ENCODE results near the gene P3H2. TPM values are rescaled to one million over a fixed set of nuclear protein-coding genes. Genes with fewer than 3 reads are reported as not detected.
A peak's percentile ranks its signal among the peaks of the same experiment; 100 is the strongest.

The P3H2 gene
- total and polyA plus RNA-seq, 9 donors = 30.8 to 74.7 (median 56.9) TPM

GRCh38 chr3:190044142-190044541 is 76.6 kb downstream of the P3H2 start:
- Histone ChIP-seq H3K9me3 (replicated peaks; ENCODE audit: control insufficient read depth, low read depth, low read length) (no peaks in the 10 kb centered on the region), H3K4me1 (ENCODE audit: control insufficient read depth, insufficient read depth, low read length) (peaks cover 14% of the 10 kb centered on the region), H3K27me3 (ENCODE audit: control insufficient read depth, insufficient read depth, low read length) (no peaks in the 10 kb centered on the region), H3K36me3 (ENCODE audit: control insufficient read depth, insufficient read depth, low read length) (no peaks in the 10 kb centered on the region), H3K27ac (ENCODE audit: low read length) (peak overlapping the region; percentile 91), H3K4me3 (ENCODE audit: low read length) (no peak overlapping the region)
- peak; percentile 93 for DNase-seq
- 13% methylated on average over 3 of the region's 4 CpGs for WGBS (ENCODE audit: insufficient coverage)

GRCh38 chr3:190043741-190044140 is 77.0 kb downstream of the P3H2 start:
- Histone ChIP-seq H3K27me3 (ENCODE audit: control insufficient read depth, insufficient read depth, low read length) (no peaks in the 10 kb centered on the region), H3K4me3 (ENCODE audit: low read length) (no peak overlapping the region), H3K27ac (ENCODE audit: low read length) (peak overlapping the region; percentile 91), H3K4me1 (ENCODE audit: control insufficient read depth, insufficient read depth, low read length) (peaks cover 14% of the 10 kb centered on the region), H3K36me3 (ENCODE audit: control insufficient read depth, insufficient read depth, low read length) (no peaks in the 10 kb centered on the region), H3K9me3 (replicated peaks; ENCODE audit: control insufficient read depth, low read depth, low read length) (no peaks in the 10 kb centered on the region)
- DNase-seq = peak; percentile 72

- Histone ChIP-seq H3K27me3 (ENCODE audit: control insufficient read depth, insufficient read depth, low read length) (no peaks in the 10 kb centered on the region), H3K27ac (ENCODE audit: low read length) (peak overlapping the region; percentile 91), H3K4me3 (ENCODE audit: low read length) (no peak overlapping the region), H3K9me3 (replicated peaks; ENCODE audit: control insufficient read depth, low read depth, low read length) (no peaks in the 10 kb centered on the region), H3K4me1 (ENCODE audit: control insufficient read depth, insufficient read depth, low read length) (peaks cover 17% of the 10 kb centered on the region), H3K36me3 (ENCODE audit: control insufficient read depth, insufficient read depth, low read length) (no peaks in the 10 kb centered on the region)
- DNase-seq = peak; percentile 59
- WGBS (ENCODE audit: insufficient coverage) = no CpG with 5 or more reads among the region's 2 CpGs
These were observed 78.1 kb downstream of the P3H2 start for GRCh38 chr3:190042558-190042957.

DNA sequence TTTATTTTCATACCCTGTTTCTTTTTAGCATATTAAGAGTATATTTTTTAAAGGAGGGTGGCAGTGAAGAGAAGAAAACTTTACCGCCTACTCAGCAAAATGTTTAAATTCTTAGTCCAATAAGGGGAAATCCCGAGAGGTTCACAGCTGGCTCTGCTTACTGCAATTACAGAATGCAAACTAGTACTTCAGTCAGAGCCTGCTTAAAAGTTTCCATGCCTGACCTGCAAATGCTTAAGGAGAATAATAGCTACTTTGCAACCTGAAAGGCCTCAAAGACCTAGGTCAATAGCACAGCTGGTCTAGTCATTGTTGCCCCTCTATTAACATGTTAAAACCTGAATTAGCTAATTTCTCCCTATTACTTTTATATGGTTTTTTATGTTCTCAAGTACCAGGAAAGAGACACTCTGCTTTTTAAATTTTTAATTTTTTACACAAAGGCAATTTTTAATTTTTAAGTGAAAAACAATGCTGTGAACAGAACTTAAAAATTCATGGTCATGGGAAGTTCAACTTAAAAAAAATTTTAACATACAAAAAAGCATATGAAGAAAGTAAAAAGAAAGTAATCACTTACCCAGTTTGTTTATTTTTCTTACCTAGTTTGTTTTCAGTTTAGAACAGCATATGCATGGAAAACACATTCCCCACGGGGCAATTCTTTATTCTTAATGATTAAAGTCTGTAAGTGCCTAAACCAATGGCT is 79.2 kb downstream of the P3H2 start:
- H3K4me1 ChIP-seq (ENCODE audit: control insufficient read depth, insufficient read depth, low read length) = peaks cover 17% of the 10 kb centered on the region
- no peak overlapping the region for H3K4me3 ChIP-seq (ENCODE audit: low read length)
- no CpG with 5 or more reads among the region's 3 CpGs for WGBS (ENCODE audit: insufficient coverage)
- H3K36me3 ChIP-seq (ENCODE audit: control insufficient read depth, insufficient read depth, low read length) = no peaks in the 10 kb centered on the region
- H3K27ac ChIP-seq (ENCODE audit: low read length) = peak overlapping the region; percentile 91
- no peaks in the 10 kb centered on the region for H3K27me3 ChIP-seq (ENCODE audit: control insufficient read depth, insufficient read depth, low read length)
- peak; percentile 94 for DNase-seq
- H3K9me3 ChIP-seq (replicated peaks; ENCODE audit: control insufficient read depth, low read depth, low read length) = no peaks in the 10 kb centered on the region

GRCh38 chr3:190040145-190040544 is 80.6 kb downstream of the P3H2 start:
- Histone ChIP-seq H3K9me3 (replicated peaks; ENCODE audit: control insufficient read depth, low read depth, low read length) (no peaks in the 10 kb centered on the region), H3K27ac (ENCODE audit: low read length) (no peak overlapping the region), H3K4me1 (ENCODE audit: control insufficient read depth, insufficient read depth, low read length) (peaks cover 17% of the 10 kb centered on the region), H3K27me3 (ENCODE audit: control insufficient read depth, insufficient read depth, low read length) (no peaks in the 10 kb centered on the region), H3K4me3 (ENCODE audit: low read length) (no peak overlapping the region), H3K36me3 (ENCODE audit: control insufficient read depth, insufficient read depth, low read length) (no peaks in the 10 kb centered on the region)
- WGBS (ENCODE audit: insufficient coverage) = 100% methylated on average over 1 of the region's 5 CpGs
- no peak for DNase-seq

DNA sequence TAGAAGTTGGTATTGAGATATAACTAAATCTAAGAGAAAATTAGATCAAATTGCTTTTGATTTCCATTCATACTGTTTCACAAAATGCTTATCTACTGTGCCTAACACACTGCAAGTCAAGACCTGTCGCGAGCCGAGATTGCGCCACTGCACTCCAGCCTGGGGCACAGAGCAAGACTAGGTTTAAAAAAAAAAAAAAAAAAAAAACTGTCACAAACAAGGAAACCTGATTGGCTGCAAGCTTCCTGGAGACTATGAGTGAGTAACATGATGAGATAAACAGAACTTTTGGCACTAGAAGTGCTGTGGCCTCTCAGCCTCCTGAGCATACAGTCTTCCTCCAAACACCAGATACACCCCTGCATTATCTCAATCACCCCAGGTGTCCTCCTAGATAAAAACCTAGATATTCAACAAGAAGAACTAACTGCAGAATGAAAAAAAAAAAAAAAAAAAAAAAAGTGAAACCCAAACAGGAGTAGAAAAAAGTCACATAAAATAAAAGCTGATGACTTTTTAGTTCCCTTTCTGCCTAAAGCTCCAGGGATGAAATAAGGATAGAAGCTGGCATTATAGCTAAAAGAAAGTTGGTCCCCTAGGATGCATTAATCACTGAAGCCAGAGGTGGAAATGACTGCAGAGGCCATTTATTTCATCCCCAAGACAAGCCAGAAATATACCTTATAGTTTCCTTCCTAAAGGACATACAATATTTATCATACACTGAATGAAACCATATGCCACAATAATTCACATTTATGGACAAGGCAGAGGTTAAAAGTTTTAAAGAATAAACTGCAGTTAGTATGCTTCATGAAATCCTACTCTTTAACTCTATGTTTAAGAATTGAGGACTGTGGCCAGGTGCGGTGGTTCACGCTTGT is 82.4 kb downstream of the P3H2 start:
- DNase-seq = peak; percentile 88
- no peak overlapping the region for H3K4me3 ChIP-seq (ENCODE audit: low read length)
- H3K36me3 ChIP-seq (ENCODE audit: control insufficient read depth, insufficient read depth, low read length) = no peaks in the 10 kb centered on the region
- H3K4me1 ChIP-seq (ENCODE audit: control insufficient read depth, insufficient read depth, low read length) = peaks cover 10% of the 10 kb centered on the region
- H3K27me3 ChIP-seq (ENCODE audit: control insufficient read depth, insufficient read depth, low read length) = no peaks in the 10 kb centered on the region
- H3K27ac ChIP-seq (ENCODE audit: low read length) = peak overlapping the region; percentile 56
- WGBS (ENCODE audit: insufficient coverage) = 20% methylated on average over 2 of the region's 6 CpGs
- no peaks in the 10 kb centered on the region for H3K9me3 ChIP-seq (replicated peaks; ENCODE audit: control insufficient read depth, low read depth, low read length)

DNA sequence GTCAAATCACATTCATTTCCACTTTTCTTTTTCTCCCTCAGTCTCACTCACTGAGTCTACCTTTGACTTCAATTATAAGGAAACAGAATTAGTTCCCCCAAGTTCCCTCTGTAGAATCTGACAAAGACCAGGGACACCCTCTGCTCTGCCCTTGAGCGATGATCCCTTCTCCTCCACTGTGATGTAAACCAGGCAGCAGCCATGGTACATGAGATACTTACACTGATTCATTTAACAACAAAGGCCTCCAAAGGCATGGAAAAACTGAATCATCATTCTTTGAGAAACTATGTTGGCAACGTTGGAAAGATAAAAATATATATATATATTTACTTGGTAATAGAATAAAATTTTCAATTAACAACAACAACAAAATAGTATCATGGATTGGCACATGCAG is 84.1 kb downstream of the P3H2 start:
- Histone ChIP-seq H3K36me3 (ENCODE audit: control insufficient read depth, insufficient read depth, low read length) (no peaks in the 10 kb centered on the region), H3K4me3 (ENCODE audit: low read length) (no peak overlapping the region), H3K4me1 (ENCODE audit: control insufficient read depth, insufficient read depth, low read length) (peaks cover 9% of the 10 kb centered on the region), H3K27ac (ENCODE audit: low read length) (no peak overlapping the region), H3K9me3 (replicated peaks; ENCODE audit: control insufficient read depth, low read depth, low read length) (no peaks in the 10 kb centered on the region), H3K27me3 (ENCODE audit: control insufficient read depth, insufficient read depth, low read length) (no peaks in the 10 kb centered on the region)
- no CpG with 5 or more reads among the region's 2 CpGs for WGBS (ENCODE audit: insufficient coverage)
- peak; percentile 44 for DNase-seq

- Histone ChIP-seq H3K27me3 (ENCODE audit: control insufficient read depth, insufficient read depth, low read length) (no peaks in the 10 kb centered on the region), H3K4me1 (ENCODE audit: control insufficient read depth, insufficient read depth, low read length) (peaks cover 5% of the 10 kb centered on the region), H3K36me3 (ENCODE audit: control insufficient read depth, insufficient read depth, low read length) (no peaks in the 10 kb centered on the region), H3K4me3 (ENCODE audit: low read length) (no peak overlapping the region), H3K27ac (ENCODE audit: low read length) (no peak overlapping the region), H3K9me3 (replicated peaks; ENCODE audit: control insufficient read depth, low read depth, low read length) (no peaks in the 10 kb centered on the region)
- no CpG with 5 or more reads among the region's 3 CpGs for WGBS (ENCODE audit: insufficient coverage)
- DNase-seq = no peak
These were observed 86.3 kb downstream of the P3H2 start for GRCh38 chr3:190034446-190034845.

- Histone ChIP-seq H3K27me3 (ENCODE audit: control insufficient read depth, insufficient read depth, low read length) (no peaks in the 10 kb centered on the region), H3K27ac (ENCODE audit: low read length) (no peak overlapping the region)
- 91% methylated on average over 9 of the region's 11 CpGs for WGBS (ENCODE audit: insufficient coverage)
These were observed 87.8 kb downstream of the P3H2 start for GRCh38 chr3:190032923-190033322.

DNA sequence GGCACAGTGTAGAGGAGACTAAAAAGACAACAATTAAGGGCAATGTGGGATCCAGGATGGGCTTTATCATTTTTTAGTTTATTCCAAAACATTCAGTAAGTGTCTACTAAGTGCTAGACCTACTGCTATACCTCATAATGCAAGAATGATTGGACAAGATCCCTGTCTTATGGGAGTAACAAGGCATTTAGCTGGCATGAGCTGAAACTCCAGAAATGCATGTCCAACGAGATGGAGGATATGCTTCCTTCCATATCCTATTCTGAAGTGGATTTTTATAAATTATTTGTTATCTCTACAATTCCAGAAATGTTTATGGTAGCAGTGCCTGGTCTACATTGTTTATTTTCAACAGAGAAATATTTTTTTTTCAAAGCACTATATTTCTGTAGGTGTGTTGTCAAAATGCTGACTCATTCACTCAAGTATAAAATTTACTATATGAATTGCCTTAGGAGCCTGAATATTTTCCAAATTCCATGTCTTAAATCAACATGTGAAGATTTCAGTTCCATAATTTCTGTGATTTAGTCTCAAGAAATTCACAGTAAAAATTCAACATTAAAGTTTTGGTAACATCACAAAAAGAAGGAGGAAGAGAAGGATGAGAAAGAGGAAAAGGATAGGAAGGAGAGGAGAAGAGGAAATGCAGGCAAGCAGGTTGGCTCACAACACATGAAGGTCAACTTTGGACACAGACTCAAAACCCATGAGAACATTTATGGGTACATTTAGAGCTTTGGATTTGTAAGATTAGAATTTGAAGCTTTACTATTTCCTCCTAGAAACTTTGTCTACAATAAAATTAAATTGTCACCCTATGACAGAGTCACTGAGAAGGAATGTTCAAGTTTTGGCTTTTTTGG is 88.6 kb downstream of the P3H2 start:
- no peaks in the 10 kb centered on the region for H3K9me3 ChIP-seq (replicated peaks; ENCODE audit: control insufficient read depth, low read depth, low read length)
- H3K4me1 ChIP-seq (ENCODE audit: control insufficient read depth, insufficient read depth, low read length) = peaks cover 2% of the 10 kb centered on the region
- H3K27ac ChIP-seq (ENCODE audit: low read length) = no peak overlapping the region
- no peaks in the 10 kb centered on the region for H3K27me3 ChIP-seq (ENCODE audit: control insufficient read depth, insufficient read depth, low read length)
- H3K4me3 ChIP-seq (ENCODE audit: low read length) = no peak overlapping the region
- H3K36me3 ChIP-seq (ENCODE audit: control insufficient read depth, insufficient read depth, low read length) = no peaks in the 10 kb centered on the region
- DNase-seq = no peak
- WGBS (ENCODE audit: insufficient coverage) = no CpG with 5 or more reads among the region's 1 CpG

More at GRCh38 chr3:190032923-190033322, 87.8 kb downstream of the P3H2 start:
- Histone ChIP-seq H3K4me1 (ENCODE audit: control insufficient read depth, insufficient read depth, low read length) (peaks cover 2% of the 10 kb centered on the region), H3K4me3 (ENCODE audit: low read length) (no peak overlapping the region), H3K36me3 (ENCODE audit: control insufficient read depth, insufficient read depth, low read length) (no peaks in the 10 kb centered on the region), H3K9me3 (replicated peaks; ENCODE audit: control insufficient read depth, low read depth, low read length) (no peaks in the 10 kb centered on the region)
- DNase-seq = no peak

All from muscle of leg (tissue), 11 donors.